ENCODE data around the gene F2RL2.

Gene F2RL2

DNA sequence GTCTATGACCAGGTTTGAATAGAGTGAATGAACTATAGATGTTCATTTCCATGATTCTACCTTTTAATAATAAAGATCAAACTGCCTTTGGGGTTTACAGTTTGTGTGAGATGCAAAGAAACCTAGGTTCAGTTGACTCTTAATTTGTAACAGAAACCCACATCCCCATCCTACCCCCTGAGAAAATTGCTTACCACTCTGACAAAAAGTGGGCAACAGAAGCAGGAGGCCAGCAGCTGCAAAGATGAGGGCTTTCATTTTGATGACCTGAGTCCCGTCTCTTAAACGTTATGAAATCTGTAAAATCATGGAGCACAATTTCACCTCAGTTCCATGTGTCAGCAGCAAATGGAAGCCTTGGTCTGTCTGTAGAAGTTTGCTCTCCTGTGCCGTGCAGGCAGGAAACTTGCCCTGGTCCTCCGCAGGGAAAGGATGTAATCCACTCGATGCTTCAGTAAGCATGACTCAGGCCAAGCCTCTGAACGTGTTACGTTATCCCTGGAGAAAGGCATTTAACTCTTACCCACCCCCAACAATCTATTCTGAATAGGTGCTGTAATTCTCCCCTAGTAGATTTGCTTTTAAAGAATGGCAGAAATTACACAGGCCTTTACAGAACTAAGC is at the start of gene F2RL2:
TSS of gene F2RL2 (minus strand) at position 431 of the 624 bp plus-strand sequence. CDS start at position 258, 173 bp downstream.
- DNase-seq, result no peak

DNA sequence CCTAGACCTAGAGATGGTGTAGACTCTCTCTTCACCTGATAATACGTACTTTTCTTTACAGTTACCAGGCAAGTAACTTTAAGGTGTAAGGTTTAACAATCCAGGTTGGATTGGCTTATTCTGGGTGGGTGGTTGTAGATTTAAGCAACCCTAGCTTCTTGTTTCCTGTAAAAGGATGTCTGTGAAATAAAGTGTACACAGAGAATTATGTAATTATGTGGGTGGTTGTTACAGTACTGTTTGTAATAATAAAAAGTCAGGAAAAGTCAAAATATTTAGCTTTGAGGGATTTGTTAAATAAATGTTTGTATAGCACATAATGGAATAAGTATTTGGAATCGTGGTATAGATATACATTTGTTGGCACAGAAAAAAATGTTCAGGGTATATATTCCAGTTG is 49.0 kb upstream of the F2RL2 start:
- no peak for DNase-seq

DNA sequence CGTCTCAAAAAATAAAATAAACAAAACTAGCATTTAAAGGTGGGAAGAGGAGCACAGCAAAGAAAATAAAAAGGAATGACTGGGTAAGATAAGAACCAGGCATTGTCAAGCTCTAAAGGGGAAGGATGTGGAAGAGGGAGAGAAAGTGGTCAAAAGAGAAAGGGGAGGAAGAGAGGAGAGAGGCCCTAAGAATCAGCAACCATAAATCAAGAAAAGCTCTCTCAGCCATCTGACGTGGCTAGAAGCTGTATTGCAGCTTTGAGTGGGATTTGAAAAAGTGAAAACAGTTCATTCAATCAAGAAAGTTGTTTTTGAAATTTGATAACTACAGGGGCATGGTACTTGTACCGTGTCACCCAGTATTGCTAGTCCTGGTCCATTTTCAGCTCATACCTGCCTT is 47.3 kb upstream of the F2RL2 start:
- no peak for DNase-seq

DNA sequence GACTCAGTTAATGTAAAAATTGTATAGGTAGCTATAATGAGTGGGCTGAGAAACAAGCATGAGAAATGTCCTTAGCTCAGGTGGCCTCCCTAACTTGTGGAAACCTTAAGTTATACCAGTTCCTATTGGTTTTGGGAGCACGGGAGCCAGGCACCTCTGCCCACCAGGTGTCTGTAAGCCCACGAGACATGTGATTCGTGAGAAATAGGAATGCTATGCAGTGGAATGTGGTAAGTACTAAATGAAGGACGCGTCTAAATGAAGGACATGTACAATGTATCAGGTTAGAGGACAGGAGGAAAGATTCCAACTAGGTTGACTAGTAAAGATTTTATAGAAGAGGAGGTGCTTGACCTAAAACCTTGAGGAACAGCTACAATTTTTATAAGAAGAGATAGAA is 46.0 kb upstream of the F2RL2 start:
- DNase-seq, result no peak

- DNase-seq, result no peak
Observed at GRCh38 chr5:76667495-76667894, 44.3 kb upstream of the F2RL2 start.

GRCh38 chr5:76664079-76664478 is 40.9 kb upstream of the F2RL2 start:
- no peak for DNase-seq

DNA sequence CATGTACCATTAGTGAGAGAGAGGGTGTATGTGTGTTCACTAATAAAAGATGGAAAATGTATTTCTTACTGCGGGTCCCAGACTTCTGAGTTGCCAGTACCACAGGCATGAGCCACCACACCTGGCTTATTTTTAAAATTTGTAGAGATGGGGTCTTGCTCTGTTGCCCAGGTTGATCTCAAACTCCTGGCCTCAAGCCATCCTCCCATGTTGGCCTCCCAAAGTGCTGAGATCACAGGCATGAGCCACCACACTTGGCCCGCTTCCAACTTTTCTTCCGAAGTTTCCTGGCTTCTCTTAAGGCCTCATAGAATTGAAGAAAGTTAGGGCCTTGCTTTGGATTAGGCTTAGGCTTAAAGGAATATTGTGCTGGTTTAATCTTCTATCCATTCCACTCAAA is 40.4 kb upstream of the F2RL2 start:
- no peak for DNase-seq

GRCh38 chr5:76662521-76662920 is 39.3 kb upstream of the F2RL2 start:
- DNase-seq, result no peak

DNA sequence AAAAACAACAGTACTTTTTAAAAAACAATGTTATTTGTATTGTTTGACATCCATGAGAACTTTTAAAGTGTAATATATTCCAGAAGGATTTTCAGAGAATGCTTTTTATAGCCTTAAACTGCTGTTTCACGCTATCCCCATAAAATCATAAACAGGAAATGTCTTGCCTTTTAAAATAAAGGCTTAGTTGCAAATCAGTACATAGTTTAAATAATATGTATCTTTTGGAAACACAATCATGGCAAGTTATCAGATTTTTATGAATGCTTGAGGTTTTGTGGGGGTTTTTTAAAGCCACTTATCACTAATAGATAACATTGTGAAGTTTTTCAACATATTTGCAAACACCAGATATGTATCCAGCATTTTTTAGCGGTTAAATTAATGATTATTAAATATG is 37.2 kb upstream of the F2RL2 start:
- DNase-seq, result no peak

- DNase-seq, result no peak
Observed at GRCh38 chr5:76657683-76658311, 34.6 kb upstream of the F2RL2 start.

GRCh38 chr5:76657091-76657490 is 33.9 kb upstream of the F2RL2 start:
- no peak for DNase-seq

DNA sequence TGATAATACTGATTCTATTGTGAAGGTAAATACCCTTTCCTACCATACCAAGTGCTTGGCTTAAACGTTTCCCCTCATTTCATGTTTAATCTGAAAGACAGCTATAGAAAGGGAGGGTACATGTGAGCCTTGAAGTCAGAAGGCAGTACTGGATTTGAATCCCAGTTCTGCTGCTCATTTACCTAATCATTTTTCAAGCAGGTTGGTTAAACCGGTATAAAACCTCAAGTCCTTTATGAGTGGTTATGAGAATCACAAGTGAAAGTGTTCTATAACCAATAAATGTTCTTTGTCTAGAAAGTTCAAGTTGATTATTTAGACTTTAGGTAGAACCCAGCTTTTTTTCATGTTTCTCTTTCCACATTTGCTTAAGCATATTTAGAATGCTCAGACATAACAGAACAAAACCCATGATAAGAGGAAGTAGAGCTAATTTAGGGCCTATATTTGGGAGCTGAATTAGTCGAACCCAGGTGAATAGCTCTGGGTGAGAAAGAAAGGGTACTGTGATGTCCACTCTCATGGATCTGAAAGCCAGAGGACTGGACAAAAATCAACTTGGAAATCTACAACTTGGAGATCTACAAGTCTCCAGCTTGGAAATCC is 29.7 kb upstream of the F2RL2 start:
- no peak for DNase-seq

GRCh38 chr5:76649140-76649539 is 25.9 kb upstream of the F2RL2 start:
- DNase-seq, result no peak

DNA sequence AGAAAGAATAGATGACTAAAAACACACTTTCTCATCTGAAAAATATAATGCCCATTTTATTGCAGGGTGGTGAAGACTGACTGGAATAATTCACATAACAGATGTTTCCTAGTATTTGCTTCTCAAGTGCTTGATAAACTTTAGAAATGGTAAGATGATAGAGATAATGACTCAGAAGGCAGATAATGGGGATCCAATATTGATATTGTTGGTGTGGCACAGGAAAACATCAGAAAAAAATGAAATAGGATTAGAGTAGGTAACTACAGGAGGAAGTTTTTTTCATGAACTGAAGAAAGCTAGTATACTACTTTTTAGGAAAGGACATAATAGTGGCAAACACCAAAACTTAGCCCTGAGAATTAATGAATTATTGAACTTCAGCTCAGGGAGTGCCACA is 20.2 kb upstream of the F2RL2 start:
- DNase-seq, result no peak

DNA sequence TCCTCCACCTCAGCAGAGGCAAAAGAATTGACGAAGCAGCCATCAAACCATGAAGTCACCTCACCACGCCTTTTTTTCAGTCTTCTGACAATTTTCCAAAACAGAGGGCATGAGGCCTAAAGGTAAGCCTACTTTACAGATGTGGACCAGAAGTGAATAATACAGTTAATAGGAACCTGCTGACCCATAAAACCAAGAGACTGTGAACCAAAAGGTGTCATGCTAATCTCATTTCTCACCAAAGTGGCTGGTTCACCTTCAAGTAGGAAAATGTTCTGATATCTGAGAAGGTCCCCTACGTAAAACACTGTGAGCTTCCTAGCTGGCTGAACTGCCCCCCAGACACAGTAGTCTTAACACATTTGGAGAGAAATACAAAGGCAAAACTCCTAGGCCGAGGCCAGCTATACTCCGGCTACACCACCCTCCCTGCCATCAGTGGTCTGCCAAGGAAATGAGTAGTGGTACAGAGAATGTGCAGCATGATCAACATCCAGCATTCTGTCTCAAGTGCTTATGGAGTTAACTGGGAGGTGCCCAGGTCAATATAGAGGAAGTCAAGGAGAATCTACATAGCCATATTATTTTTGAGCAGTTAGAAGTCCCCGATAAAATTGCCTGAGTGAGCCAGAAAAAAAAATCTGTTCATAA is 19.3 kb upstream of the F2RL2 start:
- DNase-seq, result no peak

GRCh38 chr5:76641514-76642120 is 18.4 kb upstream of the F2RL2 start:
- DNase-seq, result peak; percentile 28

DNA sequence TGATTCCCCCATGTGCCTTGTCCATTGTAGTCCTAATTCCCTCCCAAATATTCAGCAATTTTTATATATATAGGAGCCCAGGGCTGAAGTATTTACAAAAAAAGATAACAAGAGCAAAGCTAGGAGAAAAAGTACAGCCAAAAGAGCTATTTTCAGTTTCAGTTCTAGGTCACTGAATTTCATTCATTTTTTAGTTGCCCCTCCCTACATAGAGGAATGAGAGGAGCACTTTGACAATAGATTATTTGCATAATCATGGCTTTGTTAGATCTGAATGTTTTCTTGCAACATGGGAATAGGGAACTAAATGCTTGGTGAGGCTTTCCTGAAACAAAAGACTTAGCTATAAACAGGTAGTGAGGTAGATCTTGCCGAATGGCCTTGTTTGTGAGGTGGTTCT is 15.3 kb upstream of the F2RL2 start:
- DNase-seq, result no peak

GRCh38 chr5:76637490-76637889 is 14.3 kb upstream of the F2RL2 start:
- no peak for DNase-seq

GRCh38 chr5:76634661-76635060 is 11.5 kb upstream of the F2RL2 start:
- no peak for DNase-seq

GRCh38 chr5:76626738-76627137 is 3.5 kb upstream of the F2RL2 start:
- no peak for DNase-seq

GRCh38 chr5:76625087-76625815 is 2.0 kb upstream of the F2RL2 start:
- no peak for DNase-seq

- DNase-seq, result no peak
Observed at GRCh38 chr5:76622076-76622475, 1.1 kb downstream of the F2RL2 start.

DNA sequence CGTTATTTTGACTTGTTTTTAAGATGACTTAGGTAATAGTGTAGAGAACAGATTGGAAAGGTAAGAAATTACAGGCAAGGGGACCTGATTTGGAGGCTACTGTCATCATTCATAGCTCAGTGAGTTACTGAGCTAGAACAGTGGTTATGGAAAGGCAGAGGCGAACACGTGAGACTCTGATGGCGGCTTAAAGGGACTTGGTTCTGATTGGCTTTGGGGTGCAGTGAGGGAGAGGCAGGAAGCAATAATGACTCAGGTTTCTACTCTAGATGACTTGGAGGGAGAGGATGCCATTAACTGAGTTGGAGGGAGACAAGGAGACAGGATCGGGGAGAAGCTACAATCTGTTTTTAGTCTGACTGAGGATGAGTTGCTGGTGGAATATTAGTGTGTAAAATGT is 3.0 kb downstream of the F2RL2 start:
- no peak for DNase-seq

Data from NCI-H1694 (cell line).